ENCODE data around the gene PDK4.

Gene PDK4

DNA sequence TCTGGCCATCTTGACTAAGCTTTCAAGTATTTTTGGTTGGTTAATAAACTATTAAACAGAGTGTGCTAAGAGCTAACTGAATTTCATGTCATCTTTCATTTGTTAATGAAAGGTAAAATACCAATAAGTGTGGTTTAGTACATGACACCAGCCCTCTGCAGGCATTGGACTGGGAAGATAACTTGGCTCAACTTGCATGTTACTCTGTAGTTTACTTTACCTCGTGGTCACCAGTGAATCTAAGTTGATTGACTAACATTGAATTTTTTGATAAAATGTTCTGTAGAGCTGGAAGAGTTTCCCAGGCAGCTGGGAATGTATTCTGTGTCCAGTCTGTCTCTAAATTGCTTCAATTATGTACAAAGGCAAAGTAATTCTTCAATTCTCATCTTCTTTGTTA, 60.7 kb downstream of the PDK4 start:
- no peak for FAIRE-seq

DNA sequence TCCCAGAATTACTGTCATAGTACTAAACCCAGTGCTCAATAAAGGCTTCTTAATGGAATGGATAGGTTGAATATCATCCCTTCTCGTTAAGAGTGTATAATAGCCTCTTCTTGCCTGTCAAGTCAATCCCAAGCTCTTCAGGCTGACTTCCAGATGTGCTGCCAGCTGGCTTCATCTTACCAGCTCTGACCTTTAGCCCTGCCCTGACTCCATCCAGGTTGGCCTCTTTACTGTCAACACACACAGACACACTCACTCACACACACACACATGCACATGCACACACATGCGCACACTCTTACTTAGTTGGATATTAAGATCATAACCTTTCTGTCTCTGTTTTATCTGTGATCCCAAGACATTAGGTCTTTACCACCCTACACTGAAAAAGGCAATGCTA, 61.5 kb downstream of the PDK4 start:
- FAIRE-seq, result no peak
- no peak for DNase-seq (ENCODE audit: low spot score)

More for the DNA sequence above, 60.7 kb downstream of the PDK4 start:
- no peak for DNase-seq (ENCODE audit: low spot score)
